OCI-LY7 (cell line): Measurements from ENCODE around the gene MARK3.

Experiments used
- CTCF ChIP-seq: fragments of 200-600 bp; sonication (generic); conservative IDR thresholded peaks from 2 replicates; pipeline ENCODE4 v1.5.1; 2014; ENCODE audit warnings: mild to moderate bottlenecking, antibody characterized with exemption, low read length, moderate library complexity, mixed read lengths
- EZH2phosphoT487 ChIP-seq: fragments of 200-600 bp; sonication (generic); IDR thresholded peaks from 2 replicates; pipeline ENCODE4 v1.6.1; 2018; ENCODE audit warnings: low read depth, borderline replicate concordance, mild to moderate bottlenecking, mixed run types, antibody characterized with exemption, low read length, moderate library complexity, mixed read lengths

GRCh38 chr14:103474893-103475292 lies 89.7 kb downstream of the MARK3 start:
- TF ChIP-seq CTCF (no peak), EZH2phosphoT487 (no peak)
